Right lobe of liver (tissue), 4 donors: ENCODE measurements around the gene TARP.

ENCODE experiments used
- CTCF ChIP-seq, 4 donors: fragments of 200-600 bp in 3 of 4; fragments of 450-650 bp in 1 of 4; IDR thresholded peaks; one replicate each; pipeline versions ENCODE4 v1.5.1 to v1.8.0; 2016 to 2022; ENCODE audit warnings: antibody characterized with exemption in 4 of 4, mild to moderate bottlenecking in 2 of 4
- POLR2A ChIP-seq: fragments of 450-650 bp; IDR thresholded peaks from one replicate; pipeline ENCODE4 v1.6.1; 2017; ENCODE audit warnings: antibody characterized with exemption, mild to moderate bottlenecking
- donor health status: DM: no; HTN: no; CAD: no.
- donor health status: DM: no; HTN: no; CAD: no.
- donor health status: DM: no; HTN: yes; CAD: no.

- TF ChIP-seq CTCF (IDR thresholded peaks at IDR 0.05) (no peak), POLR2A (no peak)
Measured at GRCh38 chr7:38307640-38308039, 34.2 kb upstream of the TARP start.
